Dedifferentiated amniotic fluid mesenchymal stem cell (primary cell): Measurements from ENCODE around the gene SPOCK1.
A peak's percentile ranks its signal among the peaks of the same experiment; 100 is the strongest.

Experiments
- DNase-seq: peaks from one replicate; pipeline ENCODE4 v3.0.0-alpha.2; 2016; ENCODE audit errors: extremely low spot score

Gene SPOCK1

GRCh38 chr5:137228816-137229215 lies 270.3 kb downstream of the SPOCK1 start:
- DNase-seq, result no peak

GRCh38 chr5:137226081-137226480 lies 273.0 kb downstream of the SPOCK1 start:
- DNase-seq, result no peak

- no peak for DNase-seq
These were observed 275.5 kb downstream of the SPOCK1 start for GRCh38 chr5:137223324-137224295.

- no peak for DNase-seq
These were observed 277.2 kb downstream of the SPOCK1 start for GRCh38 chr5:137221943-137222342.

GRCh38 chr5:137220523-137220927 lies 278.6 kb downstream of the SPOCK1 start:
- peak; percentile 51 for DNase-seq

DNA sequence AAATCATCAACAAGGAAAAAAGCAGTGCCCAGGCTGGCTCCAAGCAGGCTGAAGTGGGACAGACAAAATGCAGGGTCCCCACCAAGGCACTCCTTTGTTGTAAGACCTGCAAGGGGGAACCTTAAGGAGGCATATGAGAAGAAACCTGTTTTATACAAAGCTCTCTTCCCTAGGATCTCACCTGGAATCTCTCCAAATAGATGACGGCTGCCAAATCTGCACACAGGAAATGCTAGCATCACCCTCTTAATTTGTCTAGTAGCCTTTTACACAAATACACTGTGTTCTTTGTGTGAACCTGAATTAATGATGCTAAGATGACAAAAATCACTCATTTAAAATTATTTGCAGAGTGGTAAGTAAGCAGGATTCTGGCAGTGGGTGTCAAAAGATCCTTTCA lies 280.2 kb downstream of the SPOCK1 start:
- DNase-seq, result no peak

DNA sequence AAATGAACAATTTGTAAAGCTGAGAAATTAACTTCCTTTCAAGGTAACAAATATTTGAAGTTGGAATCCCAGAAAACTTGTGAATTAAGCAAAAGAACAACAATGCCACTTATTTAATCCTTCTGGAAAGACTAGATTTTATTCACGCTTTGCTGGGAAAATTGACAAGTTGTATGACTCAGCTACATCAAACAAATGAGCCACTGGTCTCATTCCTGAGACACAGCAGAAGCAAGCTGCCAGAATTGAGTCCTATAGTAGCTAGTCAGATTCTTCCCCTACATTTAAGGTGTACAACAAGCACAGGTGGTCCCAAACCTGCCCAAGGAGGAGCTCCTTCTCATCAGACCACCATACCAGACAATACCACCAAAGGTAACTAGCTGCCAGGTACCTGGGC lies 280.7 kb downstream of the SPOCK1 start:
- no peak for DNase-seq

- no peak for DNase-seq
These were observed 281.4 kb downstream of the SPOCK1 start for GRCh38 chr5:137217599-137218200.

- DNase-seq, result no peak
These were observed 282.0 kb downstream of the SPOCK1 start for GRCh38 chr5:137216976-137217598.

DNA sequence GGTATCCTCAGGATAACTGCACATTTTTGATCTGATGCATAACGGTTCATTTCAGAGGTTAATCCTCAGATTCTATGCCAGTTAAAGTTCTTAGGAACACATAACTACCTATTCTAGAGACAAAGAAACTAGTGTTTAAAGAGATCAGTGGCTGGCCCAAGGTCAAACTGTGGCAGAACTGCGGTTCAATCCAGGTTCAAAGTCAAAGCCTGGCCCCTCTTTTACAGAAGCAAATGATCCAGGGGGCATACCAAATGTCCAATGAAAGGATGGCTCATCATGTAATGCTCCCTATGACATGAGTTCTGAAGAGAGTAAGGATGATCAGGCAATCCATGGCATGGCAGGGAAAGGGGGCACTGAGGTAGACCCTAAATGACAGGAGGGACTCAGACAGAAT lies 283.3 kb downstream of the SPOCK1 start:
- no peak for DNase-seq

DNA sequence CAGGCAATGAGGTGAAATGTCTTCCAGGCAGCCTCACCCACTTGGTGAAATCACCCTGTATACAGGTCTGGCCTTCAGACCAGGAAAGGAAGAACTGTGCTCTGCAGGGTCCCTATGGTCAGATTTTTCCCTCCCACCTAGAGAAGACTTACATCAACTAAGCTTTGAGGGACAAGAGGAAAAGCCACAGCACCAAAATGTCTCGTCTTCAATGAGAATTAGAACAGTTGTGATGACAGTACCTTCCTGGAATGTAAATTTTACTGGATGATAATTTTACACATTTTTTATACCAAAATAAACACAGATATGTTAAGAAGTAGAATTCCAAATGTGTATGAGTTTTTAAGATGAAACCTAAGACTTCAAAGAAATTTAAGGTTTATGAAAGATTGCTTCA lies 283.9 kb downstream of the SPOCK1 start:
- DNase-seq, result no peak

DNA sequence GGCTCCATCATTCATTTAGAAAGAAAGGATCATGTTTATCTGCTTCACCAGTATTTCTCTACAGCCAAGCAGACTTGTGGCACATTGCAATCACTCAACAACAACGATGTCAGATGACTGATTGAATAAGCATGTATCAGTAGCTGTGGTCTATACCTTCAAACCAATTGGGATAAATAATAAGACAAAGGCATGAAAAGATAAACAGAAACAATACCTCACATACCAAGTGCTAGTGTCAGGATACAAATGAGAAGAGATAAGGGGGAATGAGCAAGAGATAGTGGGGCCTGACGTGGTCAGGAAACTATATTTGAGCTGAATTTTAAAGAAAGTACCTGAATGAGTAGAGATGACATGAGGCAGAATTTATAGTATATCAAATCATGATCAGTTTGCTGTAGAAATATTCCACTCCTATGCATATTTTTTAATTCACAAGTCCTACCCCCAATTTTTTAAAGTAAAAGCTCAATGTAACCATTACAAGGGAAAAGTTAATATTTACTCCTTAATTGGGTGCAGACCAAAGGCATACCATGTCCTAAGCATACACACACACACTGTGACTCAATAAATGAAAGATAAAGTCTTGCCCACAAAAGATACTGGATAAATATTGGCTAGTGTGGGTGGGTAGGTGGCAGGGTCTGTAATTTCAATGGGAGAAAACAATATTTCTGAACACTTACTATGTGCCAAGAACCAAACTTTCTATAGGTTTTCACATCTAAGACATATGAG lies 284.5 kb downstream of the SPOCK1 start:
- no peak for DNase-seq

DNA sequence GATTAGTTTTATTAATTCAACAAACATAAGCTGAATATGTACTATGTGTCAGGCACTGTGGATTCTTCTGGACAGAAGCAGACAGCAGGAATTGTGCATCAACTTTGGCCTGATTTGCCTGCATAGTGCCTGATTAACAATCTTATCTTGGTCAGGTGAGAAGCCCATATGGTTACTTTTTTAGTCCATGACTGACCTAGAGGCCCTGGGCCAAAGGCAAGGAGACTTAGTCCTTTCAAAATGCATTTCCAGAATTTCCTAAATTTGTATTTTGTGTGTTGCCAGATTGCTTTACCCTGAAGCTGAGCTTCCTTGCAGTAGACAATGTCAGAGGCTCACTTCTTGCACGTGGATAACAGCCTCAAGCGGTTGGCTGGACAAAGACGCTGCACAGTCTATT lies 286.7 kb downstream of the SPOCK1 start:
- DNase-seq, result no peak

GRCh38 chr5:137209232-137209809 lies 289.8 kb downstream of the SPOCK1 start:
- DNase-seq, result no peak

DNA sequence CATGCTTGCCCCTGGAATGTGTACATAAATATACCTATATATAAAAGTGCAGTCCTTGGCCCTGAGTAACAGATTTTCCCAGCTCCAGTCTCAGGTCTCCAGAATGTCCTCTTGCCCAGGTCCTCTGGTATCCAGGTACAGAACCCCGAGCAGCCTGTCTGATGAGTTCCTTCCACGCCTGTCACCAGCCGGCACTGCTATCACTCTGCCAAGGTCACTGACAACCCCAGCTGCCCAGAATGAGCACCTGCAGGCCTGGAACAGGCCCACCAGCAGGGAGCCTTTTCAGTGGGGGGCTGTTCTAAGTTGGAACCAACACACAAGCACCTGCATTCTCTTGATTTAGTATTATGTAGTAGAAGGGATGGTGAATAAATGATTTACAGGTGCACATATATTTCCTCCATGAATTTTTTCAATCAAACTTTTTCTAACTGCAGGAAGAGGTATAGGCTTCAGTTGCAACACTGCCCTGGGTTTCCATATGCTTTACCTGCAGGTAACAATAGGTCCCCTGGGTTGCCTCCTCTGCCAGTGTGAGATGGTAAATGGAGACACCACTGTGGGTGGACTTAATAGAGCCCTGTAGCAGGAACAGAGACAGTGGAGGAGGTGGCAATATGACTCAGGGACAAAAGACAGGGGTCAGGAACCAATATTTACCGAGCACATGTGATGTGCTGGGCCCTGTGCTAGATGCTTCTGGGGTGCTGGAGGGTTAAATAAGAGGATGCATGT lies 291.9 kb downstream of the SPOCK1 start:
- no peak for DNase-seq

DNA sequence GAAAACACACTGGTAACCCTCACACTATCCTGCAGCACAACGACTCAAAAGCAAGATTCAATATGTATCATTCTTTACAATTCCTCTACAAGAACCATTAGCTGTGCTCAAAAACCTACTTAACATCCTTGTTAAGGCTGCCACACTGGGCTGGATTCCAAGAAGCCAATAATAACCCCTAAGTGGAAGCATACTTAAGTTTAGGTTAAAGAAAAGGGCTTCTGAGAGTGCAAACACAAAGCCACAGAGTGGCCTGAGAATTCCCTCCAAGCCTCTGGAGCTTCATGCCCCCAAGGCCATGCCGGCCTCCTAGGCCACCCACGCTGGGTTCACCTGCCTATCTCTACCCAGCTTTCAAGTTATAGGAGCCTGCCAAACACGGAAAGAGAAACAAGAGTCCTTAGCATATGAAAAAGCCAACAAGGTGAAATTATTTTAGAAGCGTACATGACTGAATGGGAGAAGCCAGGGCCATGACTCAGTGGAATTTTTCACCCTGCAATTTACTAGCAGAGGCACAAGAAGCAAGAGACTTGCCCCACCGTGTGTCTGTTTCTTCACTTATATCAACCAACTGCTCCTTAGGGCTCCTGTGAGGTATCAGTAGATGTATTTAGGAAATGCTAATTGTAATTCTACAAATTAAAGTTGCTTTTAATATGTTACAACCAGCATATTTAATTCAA lies 293.0 kb downstream of the SPOCK1 start:
- DNase-seq, result no peak

- DNase-seq, result no peak
These were observed 293.7 kb downstream of the SPOCK1 start for GRCh38 chr5:137205231-137206027.

- no peak for DNase-seq
These were observed 296.0 kb downstream of the SPOCK1 start for GRCh38 chr5:137203011-137203632.

GRCh38 chr5:137201876-137202275 lies 297.2 kb downstream of the SPOCK1 start:
- DNase-seq, result peak; percentile 49
